Measurements from ENCODE around the gene HNRNPH2.

DNA sequence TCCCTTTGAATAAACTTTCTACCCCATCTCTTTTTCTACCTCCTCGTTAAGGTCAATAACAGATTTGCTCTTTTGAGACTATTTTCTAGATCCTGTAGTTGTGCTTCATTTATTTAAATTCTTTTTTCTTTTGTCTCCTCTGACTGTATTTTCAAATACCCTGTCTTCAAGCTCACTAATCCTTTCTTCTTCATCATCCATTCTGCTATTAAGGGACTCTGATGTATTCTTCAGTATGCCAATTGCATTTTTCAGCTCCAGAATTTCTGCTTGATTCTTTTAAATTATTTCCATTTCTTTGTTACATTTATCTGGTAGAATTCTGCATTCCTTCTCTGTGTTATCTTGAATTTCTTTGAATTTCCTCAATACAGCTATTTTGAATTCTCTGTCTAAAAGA is 41.3 kb downstream of the HNRNPH2 start:
- TF ChIP-seq, protein P1, sequence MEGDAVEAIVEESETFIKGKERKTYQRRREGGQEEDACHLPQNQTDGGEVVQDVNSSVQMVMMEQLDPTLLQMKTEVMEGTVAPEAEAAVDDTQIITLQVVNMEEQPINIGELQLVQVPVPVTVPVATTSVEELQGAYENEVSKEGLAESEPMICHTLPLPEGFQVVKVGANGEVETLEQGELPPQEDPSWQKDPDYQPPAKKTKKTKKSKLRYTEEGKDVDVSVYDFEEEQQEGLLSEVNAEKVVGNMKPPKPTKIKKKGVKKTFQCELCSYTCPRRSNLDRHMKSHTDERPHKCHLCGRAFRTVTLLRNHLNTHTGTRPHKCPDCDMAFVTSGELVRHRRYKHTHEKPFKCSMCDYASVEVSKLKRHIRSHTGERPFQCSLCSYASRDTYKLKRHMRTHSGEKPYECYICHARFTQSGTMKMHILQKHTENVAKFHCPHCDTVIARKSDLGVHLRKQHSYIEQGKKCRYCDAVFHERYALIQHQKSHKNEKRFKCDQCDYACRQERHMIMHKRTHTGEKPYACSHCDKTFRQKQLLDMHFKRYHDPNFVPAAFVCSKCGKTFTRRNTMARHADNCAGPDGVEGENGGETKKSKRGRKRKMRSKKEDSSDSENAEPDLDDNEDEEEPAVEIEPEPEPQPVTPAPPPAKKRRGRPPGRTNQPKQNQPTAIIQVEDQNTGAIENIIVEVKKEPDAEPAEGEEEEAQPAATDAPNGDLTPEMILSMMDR (conservative IDR thresholded peaks at IDR 0.05 in 1 of 2, IDR thresholded peaks at IDR 0.05 in 1 of 2; ENCODE audit: extremely low read depth in 1 of 2, insufficient read depth in 1 of 2, low read depth in 1 of 2, low read length in 2 of 2) = no peak
- TF ChIP-seq EZH2 (IDR thresholded peaks at IDR 0.05; ENCODE audit: borderline replicate concordance, low read length) = no peak
